GM10266 (cell line): Measurements from ENCODE around the gene SGPL1.

Source experiments
- DNase-seq: peaks from one replicate; pipeline ENCODE4 v3.0.0; 2012; ENCODE audit errors: extremely low spot score
- TF ChIP-seq, protein P1 (sequence below): IDR thresholded peaks from 2 replicates; pipeline ENCODE4 v1.5.1; 2012; ENCODE audit warnings: mild to moderate bottlenecking, low read depth; ENCODE audit not compliant: control insufficient read depth, insufficient read depth; ENCODE audit errors: missing control alignments

Gene SGPL1

DNA sequence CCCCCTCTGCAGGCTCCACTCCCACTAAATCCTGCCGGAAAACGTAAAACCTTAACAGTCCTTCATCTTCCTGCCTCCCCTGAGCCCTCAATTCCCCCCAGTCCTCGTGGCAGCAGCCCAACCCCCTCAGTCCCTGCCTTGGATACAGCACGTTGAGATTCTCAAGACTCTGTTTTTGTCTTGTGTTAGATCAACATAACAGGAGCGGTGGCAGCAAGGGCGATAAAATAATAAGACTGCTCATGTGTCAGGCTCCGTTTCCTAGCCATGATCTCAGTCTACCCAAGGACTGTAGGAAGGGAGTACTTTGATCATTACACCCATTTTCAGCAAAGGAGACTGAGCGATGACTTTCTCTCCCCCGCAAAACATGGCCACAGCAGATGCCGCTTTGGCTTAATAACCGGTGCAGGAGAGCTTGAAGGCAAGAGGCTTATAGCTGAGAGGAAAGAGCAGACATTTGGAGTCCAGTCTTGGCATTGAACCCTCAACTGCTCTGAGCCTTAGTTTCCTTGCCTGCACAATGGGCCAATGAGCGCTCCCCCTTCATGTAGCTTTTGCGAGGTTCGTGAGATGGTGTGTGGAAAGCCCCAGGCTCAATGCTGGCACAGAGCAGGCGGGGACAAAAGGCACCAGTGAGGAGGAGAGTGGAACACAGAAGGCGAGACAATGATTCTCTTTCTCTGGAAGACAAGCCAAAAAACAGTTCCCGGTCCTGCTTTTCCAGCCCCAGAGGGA lies 114.7 kb downstream of the SGPL1 start:
- TF ChIP-seq, protein P1, sequence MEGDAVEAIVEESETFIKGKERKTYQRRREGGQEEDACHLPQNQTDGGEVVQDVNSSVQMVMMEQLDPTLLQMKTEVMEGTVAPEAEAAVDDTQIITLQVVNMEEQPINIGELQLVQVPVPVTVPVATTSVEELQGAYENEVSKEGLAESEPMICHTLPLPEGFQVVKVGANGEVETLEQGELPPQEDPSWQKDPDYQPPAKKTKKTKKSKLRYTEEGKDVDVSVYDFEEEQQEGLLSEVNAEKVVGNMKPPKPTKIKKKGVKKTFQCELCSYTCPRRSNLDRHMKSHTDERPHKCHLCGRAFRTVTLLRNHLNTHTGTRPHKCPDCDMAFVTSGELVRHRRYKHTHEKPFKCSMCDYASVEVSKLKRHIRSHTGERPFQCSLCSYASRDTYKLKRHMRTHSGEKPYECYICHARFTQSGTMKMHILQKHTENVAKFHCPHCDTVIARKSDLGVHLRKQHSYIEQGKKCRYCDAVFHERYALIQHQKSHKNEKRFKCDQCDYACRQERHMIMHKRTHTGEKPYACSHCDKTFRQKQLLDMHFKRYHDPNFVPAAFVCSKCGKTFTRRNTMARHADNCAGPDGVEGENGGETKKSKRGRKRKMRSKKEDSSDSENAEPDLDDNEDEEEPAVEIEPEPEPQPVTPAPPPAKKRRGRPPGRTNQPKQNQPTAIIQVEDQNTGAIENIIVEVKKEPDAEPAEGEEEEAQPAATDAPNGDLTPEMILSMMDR = no peak
- DNase-seq = no peak
